ENCODE measurements around the gene HELZ.
"Not testable (repeated sequence)": the region's sequence is repeated elsewhere in the genome, so short reads cannot be mapped to it uniquely, and the experiment has no call there.

DNA sequence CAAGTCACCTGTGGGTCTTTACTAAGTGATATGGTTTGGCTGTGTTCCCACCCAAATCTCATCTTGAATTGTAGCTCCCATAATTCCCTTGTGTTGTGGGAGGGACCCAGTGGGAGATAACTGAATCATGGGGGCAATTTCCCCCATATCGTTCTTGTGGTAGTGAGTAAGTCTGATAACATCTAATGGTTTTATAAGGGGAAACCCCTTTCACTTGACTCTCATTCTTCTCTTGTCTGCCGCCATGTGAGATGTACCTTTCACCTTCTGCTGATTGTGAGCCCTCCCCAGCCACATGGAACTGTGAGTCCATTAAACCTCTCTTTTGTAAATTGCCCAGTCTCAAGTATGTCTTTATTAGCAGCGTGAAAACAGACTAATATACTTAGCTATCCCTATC lies 48.0 kb downstream of the HELZ start:
- TF ChIP-seq, protein P1, sequence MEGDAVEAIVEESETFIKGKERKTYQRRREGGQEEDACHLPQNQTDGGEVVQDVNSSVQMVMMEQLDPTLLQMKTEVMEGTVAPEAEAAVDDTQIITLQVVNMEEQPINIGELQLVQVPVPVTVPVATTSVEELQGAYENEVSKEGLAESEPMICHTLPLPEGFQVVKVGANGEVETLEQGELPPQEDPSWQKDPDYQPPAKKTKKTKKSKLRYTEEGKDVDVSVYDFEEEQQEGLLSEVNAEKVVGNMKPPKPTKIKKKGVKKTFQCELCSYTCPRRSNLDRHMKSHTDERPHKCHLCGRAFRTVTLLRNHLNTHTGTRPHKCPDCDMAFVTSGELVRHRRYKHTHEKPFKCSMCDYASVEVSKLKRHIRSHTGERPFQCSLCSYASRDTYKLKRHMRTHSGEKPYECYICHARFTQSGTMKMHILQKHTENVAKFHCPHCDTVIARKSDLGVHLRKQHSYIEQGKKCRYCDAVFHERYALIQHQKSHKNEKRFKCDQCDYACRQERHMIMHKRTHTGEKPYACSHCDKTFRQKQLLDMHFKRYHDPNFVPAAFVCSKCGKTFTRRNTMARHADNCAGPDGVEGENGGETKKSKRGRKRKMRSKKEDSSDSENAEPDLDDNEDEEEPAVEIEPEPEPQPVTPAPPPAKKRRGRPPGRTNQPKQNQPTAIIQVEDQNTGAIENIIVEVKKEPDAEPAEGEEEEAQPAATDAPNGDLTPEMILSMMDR (IDR thresholded peaks at IDR 0.05; ENCODE audit: low read depth, low read length, missing input control), result not testable (repeated sequence)
- not testable (repeated sequence) for TF ChIP-seq TAF1 (conservative IDR thresholded peaks at IDR 0.05); RAD21 (IDR thresholded peaks at IDR 0.05); YY1 (IDR thresholded peaks at IDR 0.05)
- TF ChIP-seq, protein P2, sequence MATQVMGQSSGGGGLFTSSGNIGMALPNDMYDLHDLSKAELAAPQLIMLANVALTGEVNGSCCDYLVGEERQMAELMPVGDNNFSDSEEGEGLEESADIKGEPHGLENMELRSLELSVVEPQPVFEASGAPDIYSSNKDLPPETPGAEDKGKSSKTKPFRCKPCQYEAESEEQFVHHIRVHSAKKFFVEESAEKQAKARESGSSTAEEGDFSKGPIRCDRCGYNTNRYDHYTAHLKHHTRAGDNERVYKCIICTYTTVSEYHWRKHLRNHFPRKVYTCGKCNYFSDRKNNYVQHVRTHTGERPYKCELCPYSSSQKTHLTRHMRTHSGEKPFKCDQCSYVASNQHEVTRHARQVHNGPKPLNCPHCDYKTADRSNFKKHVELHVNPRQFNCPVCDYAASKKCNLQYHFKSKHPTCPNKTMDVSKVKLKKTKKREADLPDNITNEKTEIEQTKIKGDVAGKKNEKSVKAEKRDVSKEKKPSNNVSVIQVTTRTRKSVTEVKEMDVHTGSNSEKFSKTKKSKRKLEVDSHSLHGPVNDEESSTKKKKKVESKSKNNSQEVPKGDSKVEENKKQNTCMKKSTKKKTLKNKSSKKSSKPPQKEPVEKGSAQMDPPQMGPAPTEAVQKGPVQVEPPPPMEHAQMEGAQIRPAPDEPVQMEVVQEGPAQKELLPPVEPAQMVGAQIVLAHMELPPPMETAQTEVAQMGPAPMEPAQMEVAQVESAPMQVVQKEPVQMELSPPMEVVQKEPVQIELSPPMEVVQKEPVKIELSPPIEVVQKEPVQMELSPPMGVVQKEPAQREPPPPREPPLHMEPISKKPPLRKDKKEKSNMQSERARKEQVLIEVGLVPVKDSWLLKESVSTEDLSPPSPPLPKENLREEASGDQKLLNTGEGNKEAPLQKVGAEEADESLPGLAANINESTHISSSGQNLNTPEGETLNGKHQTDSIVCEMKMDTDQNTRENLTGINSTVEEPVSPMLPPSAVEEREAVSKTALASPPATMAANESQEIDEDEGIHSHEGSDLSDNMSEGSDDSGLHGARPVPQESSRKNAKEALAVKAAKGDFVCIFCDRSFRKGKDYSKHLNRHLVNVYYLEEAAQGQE (IDR thresholded peaks at IDR 0.05), result not testable (repeated sequence)
